ENCODE measurements around the gene RAD51B.

GRCh38 chr14:68753690-68754089 lies 934.1 kb downstream of the RAD51B start:
- no peak for TF ChIP-seq EP300 (IDR thresholded peaks at IDR 0.05; ENCODE audit: low read depth)
- TF ChIP-seq POLR2A (IDR thresholded peaks at IDR 0.05) = no peak
